HepG2 (cell line): ENCODE measurements around the gene KCTD14. TPM values are rescaled to one million over a fixed set of nuclear protein-coding genes. Genes with fewer than 3 reads are reported as not detected.
A peak's percentile ranks its signal among the peaks of the same experiment; 100 is the strongest.

ENCODE experiments used
- ATF3 ChIP-seq: sonication (generic); formaldehyde crosslinking; IDR thresholded peaks from 2 replicates; pipeline ENCODE4 v1.4.0; 2020; ENCODE audit warnings: missing genetic modification reagents
- CENPX ChIP-seq: sonication (generic); formaldehyde crosslinking; IDR thresholded peaks from 2 replicates; pipeline ENCODE4 v1.9.0; 2021; ENCODE audit warnings: mild to moderate bottlenecking, missing genetic modification reagents, moderate library complexity
- FOSL2 ChIP-seq: sonication (generic); formaldehyde crosslinking; IDR thresholded peaks from 2 replicates; pipeline ENCODE4 v1.4.0; 2020; ENCODE audit warnings: missing genetic modification reagents
- KDM1A ChIP-seq: IDR thresholded peaks from 2 replicates; pipeline ENCODE4 v1.6.1; 2016; ENCODE audit warnings: missing compliant biosample characterization
- KDM5B ChIP-seq: sonication (generic); formaldehyde crosslinking; IDR thresholded peaks from 2 replicates; pipeline ENCODE4 v1.4.0; 2020; ENCODE audit warnings: missing genetic modification reagents, mild to moderate bottlenecking, borderline replicate concordance
- MAX ChIP-seq: IDR thresholded peaks from 2 replicates; pipeline ENCODE4 v1.6.1; 2012; ENCODE audit warnings: inconsistent platforms
- MTF1 ChIP-seq: sonication (generic); formaldehyde crosslinking; IDR thresholded peaks from 2 replicates; pipeline ENCODE4 v1.5.0; 2020; ENCODE audit warnings: missing genetic modification reagents
- MXI1 ChIP-seq: IDR thresholded peaks from 3 replicates; pipeline ENCODE4 v1.6.1; 2012; ENCODE audit warnings: low read depth, low read length, inconsistent platforms, borderline replicate concordance
- PBX2 ChIP-seq: IDR thresholded peaks from 2 replicates; pipeline ENCODE4 v1.6.1; 2016; ENCODE audit warnings: control low read depth
- SRY ChIP-seq: sonication (generic); formaldehyde crosslinking; IDR thresholded peaks from 2 replicates; pipeline ENCODE4 v1.8.0; 2022; ENCODE audit warnings: mild to moderate bottlenecking, missing genetic modification reagents
- TFE3 ChIP-seq: IDR thresholded peaks from 2 replicates; pipeline ENCODE4 v1.6.1; 2016
- USF2 ChIP-seq, 2 experiments: sonication (generic) in 1 of 2; formaldehyde crosslinking in 1 of 2; IDR thresholded peaks; 2 replicates each; pipeline versions ENCODE4 v1.5.1 to v1.6.1; 2011 to 2020; ENCODE audit warnings: borderline replicate concordance in 1 of 2, low read depth in 1 of 2, low read length in 1 of 2, mild to moderate bottlenecking in 1 of 2, missing genetic modification reagents in 1 of 2, moderate library complexity in 1 of 2
- ZFY ChIP-seq: sonication (generic); formaldehyde crosslinking; IDR thresholded peaks from 2 replicates; pipeline ENCODE4 v1.4.0; 2020; ENCODE audit warnings: missing genetic modification reagents
- ZNF446 ChIP-seq: sonication (generic); formaldehyde crosslinking; IDR thresholded peaks from 2 replicates; pipeline ENCODE4 v1.5.0; 2020; ENCODE audit warnings: mild to moderate bottlenecking, missing genetic modification reagents
- ZNF496 ChIP-seq: sonication (generic); formaldehyde crosslinking; IDR thresholded peaks from 2 replicates; pipeline ENCODE4 v1.8.1; 2023; ENCODE audit warnings: mild to moderate bottlenecking, moderate library complexity, missing genetic modification reagents; ENCODE audit not compliant: insufficient replicate concordance
- ZNF670 ChIP-seq: sonication (generic); formaldehyde crosslinking; IDR thresholded peaks from 2 replicates; pipeline ENCODE4 v1.8.0; 2022; ENCODE audit warnings: mild to moderate bottlenecking, missing genetic modification reagents, borderline replicate concordance
- ZNF710 ChIP-seq: sonication (generic); formaldehyde crosslinking; IDR thresholded peaks from 2 replicates; pipeline ENCODE4 v1.5.0; 2020; ENCODE audit warnings: mild to moderate bottlenecking, missing genetic modification reagents, borderline replicate concordance
- ZSCAN12 ChIP-seq: sonication (generic); formaldehyde crosslinking; IDR thresholded peaks from 2 replicates; pipeline ENCODE4 v1.9.0; 2021; ENCODE audit warnings: mild to moderate bottlenecking, missing genetic modification reagents
- polyA plus RNA-seq, 8 experiments: library from polyadenylated mRNA; depleted of rRNA in 3 of 8; stranded (reverse) in 7 of 8; unstranded in 1 of 8; fragments of >200 nt; fragmentation: Illumina TruSeq in 4 of 8; extraction: Trizol in 4 of 8; gene quantifications; 2 replicates each; pipeline versions ENCODE4 v1.2.1 to v1.2.3, GENCODE V29; 2011 to 2016; ENCODE audit warnings: low read depth in 4 of 8, missing spikeins in 1 of 8, mixed read lengths in 1 of 8; ENCODE audit not compliant: insufficient read depth in 1 of 8
- total RNA-seq, 5 experiments: library from RNA; depleted of rRNA; stranded (reverse); fragments of >200 nt; fragmentation: Illumina TruSeq; extraction: Trizol; gene quantifications; 2 replicates each; pipeline ENCODE4 v1.2.3, GENCODE V29; 2016; ENCODE audit warnings: low read depth in 1 of 5

Gene KCTD14
- total and polyA plus RNA-seq, 2 of the 13 experiments (the other 11 are each of a cell fraction or from before 2014, with no cell fraction given) = 10.3 to 15.6 TPM

GRCh38 chr11:78037825-78038620 is 14.9 kb upstream of the KCTD14 start (continued):
- TF ChIP-seq TFE3 (CRISPR knock-in tag) = peak; percentile 41; the same call in 1 of the 2 replicates
- peak; percentile 7; the same call in 1 of the 2 replicates for TF ChIP-seq PBX2 (CRISPR knock-in tag)
- TF ChIP-seq KDM5B (CRISPR knock-in tag) = peak; percentile 35; the same call in 1 of the 2 replicates
- TF ChIP-seq ATF3 (CRISPR knock-in tag) = no peak
- TF ChIP-seq MXI1 = 0 out of 3 replicates have a peak, but pooled peaks have one; percentile 31
- no peak for TF ChIP-seq ZNF670 (CRISPR knock-in tag)
- TF ChIP-seq FOSL2 (CRISPR knock-in tag) = no peak
- TF ChIP-seq MAX = peak; percentile 50
- no peak for TF ChIP-seq ZSCAN12 (CRISPR knock-in tag)
- no peak for TF ChIP-seq KDM1A (CRISPR knock-in tag)
- no peak for TF ChIP-seq USF2 (IDR thresholded peaks at IDR 0.05; ENCODE audit: low read depth, low read length)
- no peak for TF ChIP-seq USF2 (CRISPR knock-in tag; IDR thresholded peaks at IDR 0.05; ENCODE audit: borderline replicate concordance)
- TF ChIP-seq ZNF496 (CRISPR knock-in tag) = no peak
- no peak for TF ChIP-seq MTF1 (CRISPR knock-in tag)
- TF ChIP-seq ZFY (CRISPR knock-in tag) = peak; percentile 30
- peak; percentile 12; the same call in 1 of the 2 replicates for TF ChIP-seq ZNF710 (CRISPR knock-in tag)
- TF ChIP-seq CENPX (CRISPR knock-in tag) = no peak
- TF ChIP-seq SRY = 0 out of 2 replicates have a peak, but pooled peaks have one; percentile 47
- 0 out of 2 replicates have a peak, but pooled peaks have one; percentile 22 for TF ChIP-seq ZNF446 (CRISPR knock-in tag)
